Endothelial cell (in vitro differentiated cells): ENCODE measurements around the gene DCAF8. TPM values are rescaled to one million over a fixed set of nuclear protein-coding genes. Genes with fewer than 3 reads are reported as not detected.

Experiments used
- DNase-seq: peaks from one replicate; pipeline ENCODE4 v3.0.0; 2021; ENCODE audit warnings: low spot score
- H3K27ac Mint-ChIP-seq: one replicate; pipeline ENCODE4 v1.8.0; 2021; ENCODE audit warnings: mixed read lengths, inconsistent platforms; ENCODE audit not compliant: unreplicated experiment
- H3K27me3 Mint-ChIP-seq: one replicate; pipeline ENCODE4 v1.8.0; 2021; ENCODE audit warnings: mild to moderate bottlenecking, moderate library complexity, mixed read lengths, inconsistent platforms; ENCODE audit not compliant: unreplicated experiment
- H3K36me3 Mint-ChIP-seq: one replicate; pipeline ENCODE4 v1.8.0; 2021; ENCODE audit warnings: mild to moderate bottlenecking, low read depth, mixed read lengths, inconsistent platforms; ENCODE audit not compliant: unreplicated experiment
- H3K4me1 Mint-ChIP-seq: one replicate; pipeline ENCODE4 v1.8.0; 2021; ENCODE audit warnings: mild to moderate bottlenecking, mixed read lengths, inconsistent platforms; ENCODE audit not compliant: unreplicated experiment
- H3K4me3 Mint-ChIP-seq: one replicate; pipeline ENCODE4 v1.8.0; 2021; ENCODE audit warnings: mild to moderate bottlenecking, mixed read lengths, inconsistent platforms; ENCODE audit not compliant: unreplicated experiment
- H3K9me3 Mint-ChIP-seq: one replicate; pipeline ENCODE4 v1.8.0; 2021; ENCODE audit warnings: mixed read lengths, inconsistent platforms; ENCODE audit not compliant: unreplicated experiment
- CTCF ChIP-seq: fragments of 200-600 bp; sonication (generic); IDR thresholded peaks from one replicate; pipeline ENCODE4 v1.5.0; 2021; ENCODE audit warnings: antibody characterized with exemption; ENCODE audit not compliant: unreplicated experiment
- total RNA-seq: library from RNA; stranded (reverse); fragmentation: NEBNext Ultra II Directional; extraction: Animal tissue kit (Norgen Biotek cat#: 25700); gene quantifications from one replicate; pipeline ENCODE4 v1.2.1, GENCODE V29; 2021; ENCODE audit not compliant: unreplicated experiment

Gene DCAF8
- total RNA-seq, 1 donor from 2014 or later: 134 TPM

- Mint-ChIP-seq H3K4me3 (no peak overlapping the region), H3K27ac (peak overlapping the region; percentile 73), H3K9me3 (no peaks in the 10 kb centered on the region), H3K36me3 (peaks cover 10% of the 10 kb centered on the region), H3K27me3 (peaks cover 5% of the 10 kb centered on the region), H3K4me1 (peaks cover 2% of the 10 kb centered on the region)
- no peak for DNase-seq
- no peak for TF ChIP-seq CTCF
Measured at GRCh38 chr1:160188341-160188740, 74.0 kb downstream of the DCAF8 start.

GRCh38 chr1:160187407-160187806 lies 74.9 kb downstream of the DCAF8 start:
- Mint-ChIP-seq H3K27ac (no peak overlapping the region), H3K4me1 (peaks cover 2% of the 10 kb centered on the region), H3K9me3 (no peaks in the 10 kb centered on the region), H3K4me3 (no peak overlapping the region), H3K27me3 (peaks cover 5% of the 10 kb centered on the region), H3K36me3 (peaks cover 7% of the 10 kb centered on the region)
- no peak for DNase-seq
- no peak for TF ChIP-seq CTCF

GRCh38 chr1:160186729-160187128 lies 75.6 kb downstream of the DCAF8 start:
- Mint-ChIP-seq H3K36me3 (peaks cover 5% of the 10 kb centered on the region), H3K27ac (no peak overlapping the region), H3K27me3 (peaks cover 5% of the 10 kb centered on the region), H3K9me3 (no peaks in the 10 kb centered on the region), H3K4me1 (peaks cover 2% of the 10 kb centered on the region), H3K4me3 (no peak overlapping the region)
- DNase-seq: no peak
- no peak for TF ChIP-seq CTCF

- Mint-ChIP-seq H3K9me3 (no peaks in the 10 kb centered on the region), H3K36me3 (peaks cover 5% of the 10 kb centered on the region), H3K27ac (no peak overlapping the region), H3K4me3 (no peak overlapping the region), H3K4me1 (no peaks in the 10 kb centered on the region), H3K27me3 (peaks cover 5% of the 10 kb centered on the region)
- TF ChIP-seq CTCF: no peak
- DNase-seq: no peak
Measured at GRCh38 chr1:160186246-160186645, 76.1 kb downstream of the DCAF8 start.

- H3K4me1 Mint-ChIP-seq: no peaks in the 10 kb centered on the region
- no peak for TF ChIP-seq CTCF
- H3K9me3 Mint-ChIP-seq: no peaks in the 10 kb centered on the region
- H3K27ac Mint-ChIP-seq: no peak overlapping the region
- no peak overlapping the region for H3K4me3 Mint-ChIP-seq
- no peak for DNase-seq
- H3K36me3 Mint-ChIP-seq: no peaks in the 10 kb centered on the region
- H3K27me3 Mint-ChIP-seq: no peaks in the 10 kb centered on the region
Measured at GRCh38 chr1:160179336-160179735, 83.0 kb downstream of the DCAF8 start.
